ENCODE measurements around the gene RNMT.
"Not testable (repeated sequence)": the region's sequence is repeated elsewhere in the genome, so short reads cannot be mapped to it uniquely, and the experiment has no call there.

The RNMT gene

DNA sequence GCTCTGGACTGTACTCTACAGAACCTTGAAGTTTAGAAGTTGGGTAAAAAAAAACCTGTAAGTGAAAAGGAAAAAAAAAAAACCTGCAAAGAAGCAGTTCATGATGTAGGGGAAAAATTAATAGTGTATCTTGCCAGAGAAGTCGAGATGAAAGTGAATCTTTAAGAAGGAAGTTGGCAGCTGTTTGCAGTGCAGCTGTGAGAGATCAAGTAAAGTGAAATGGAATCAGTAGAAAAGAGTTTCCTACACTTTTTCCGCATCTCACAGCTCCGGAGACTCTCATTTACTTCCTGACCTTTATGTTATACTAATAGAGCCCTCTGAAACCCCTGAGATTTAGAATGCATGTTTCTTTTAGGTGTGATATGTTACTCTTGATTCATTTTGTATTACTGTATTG lies 19.2 kb downstream of the RNMT start:
- DNase-seq = no peak

DNA sequence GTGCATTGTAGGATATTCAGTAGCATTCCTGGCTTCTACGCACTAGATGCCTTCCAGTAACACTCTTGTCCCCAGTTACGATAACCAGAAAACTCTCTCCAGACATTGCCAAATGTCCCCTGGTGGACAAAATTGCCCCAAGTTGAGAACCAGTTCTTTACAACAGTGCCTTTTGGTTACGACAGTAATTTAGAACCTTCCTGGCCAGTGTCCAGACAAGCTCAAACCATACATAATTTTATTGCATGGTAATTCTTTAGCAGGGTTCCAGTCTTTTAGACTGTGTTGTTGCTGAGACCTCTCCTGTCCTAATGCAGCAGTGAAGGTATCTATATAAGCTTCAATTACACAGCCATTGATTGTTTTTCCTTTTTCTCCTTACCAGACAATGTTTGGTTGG lies 20.2 kb downstream of the RNMT start:
- DNase-seq = no peak

DNA sequence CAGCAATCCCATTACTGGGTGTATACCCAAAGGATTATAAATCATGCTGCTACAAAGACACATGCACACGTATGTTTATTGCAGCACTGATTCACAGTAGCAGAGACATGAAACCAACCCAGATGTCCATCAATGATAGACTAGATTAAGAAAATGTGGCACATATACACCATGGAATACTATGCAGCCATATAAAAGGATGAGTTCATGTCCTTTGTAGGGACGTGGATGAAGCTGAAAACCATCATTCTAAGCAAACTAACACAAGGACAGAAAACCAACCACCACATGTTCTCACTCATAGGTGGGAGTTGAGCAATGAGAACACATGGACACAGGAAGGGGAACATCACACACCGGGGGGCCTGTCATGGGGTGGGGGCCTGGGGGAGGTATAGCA lies 25.1 kb downstream of the RNMT start:
- DNase-seq = not testable (repeated sequence)

DNA sequence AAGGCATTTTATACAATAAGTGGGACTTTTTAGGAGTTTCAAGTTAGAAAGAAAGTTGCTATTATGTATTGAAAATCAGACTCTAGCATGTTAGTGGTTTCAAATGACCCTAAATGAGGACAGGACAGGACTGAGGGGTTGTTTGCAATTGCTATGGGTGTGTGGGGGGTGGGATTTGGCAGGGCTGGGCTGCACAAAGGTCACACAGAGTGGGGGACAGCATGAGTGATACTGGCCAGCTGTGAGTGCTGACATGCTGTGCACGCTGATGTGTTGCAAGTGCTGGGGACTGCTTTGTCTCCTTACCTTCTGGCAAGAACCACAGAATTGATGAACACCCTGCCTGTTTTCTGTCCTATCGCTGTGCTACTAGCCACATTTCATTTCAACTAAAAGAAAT lies 29.8 kb downstream of the RNMT start:
- DNase-seq = no peak

DNA sequence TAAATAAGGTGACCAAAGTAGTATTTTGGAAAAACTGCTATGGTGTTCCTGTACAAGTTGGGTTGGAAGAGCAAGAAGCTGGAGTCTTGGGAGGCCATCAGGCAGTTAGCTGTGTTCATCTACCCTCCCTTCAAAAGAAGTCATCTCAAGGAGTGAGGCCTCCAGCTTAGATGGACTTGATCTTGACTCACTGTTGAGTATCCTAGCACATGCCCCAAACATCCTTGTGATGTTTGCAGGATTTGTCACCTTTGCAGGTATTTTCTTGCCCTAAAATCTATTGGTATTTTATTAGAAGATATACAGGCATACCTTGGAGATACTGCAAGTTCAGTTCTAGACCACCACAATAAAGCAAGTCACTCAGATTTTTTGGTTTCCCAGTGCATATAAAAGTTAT lies 30.2 kb downstream of the RNMT start:
- DNase-seq = no peak

DNA sequence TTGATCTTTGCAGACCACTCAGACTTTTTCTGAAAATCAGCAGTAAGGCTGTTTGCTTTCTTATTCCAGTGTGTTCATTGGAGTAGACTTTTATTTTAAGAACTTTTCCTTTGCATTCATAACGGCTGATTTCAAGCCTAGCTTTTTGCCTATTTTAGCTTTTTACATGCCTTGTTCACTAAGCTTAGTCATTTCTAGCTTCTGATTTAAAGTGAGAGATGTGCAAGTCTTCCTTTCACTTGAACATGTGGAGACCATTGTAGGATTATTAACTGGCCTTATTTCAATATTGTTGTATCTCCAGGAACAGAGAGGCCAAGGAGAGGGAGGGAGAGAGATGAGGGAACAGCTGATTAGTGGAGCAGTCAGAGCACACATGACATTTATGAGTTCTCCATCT lies 32.1 kb downstream of the RNMT start:
- DNase-seq = no peak

DNA sequence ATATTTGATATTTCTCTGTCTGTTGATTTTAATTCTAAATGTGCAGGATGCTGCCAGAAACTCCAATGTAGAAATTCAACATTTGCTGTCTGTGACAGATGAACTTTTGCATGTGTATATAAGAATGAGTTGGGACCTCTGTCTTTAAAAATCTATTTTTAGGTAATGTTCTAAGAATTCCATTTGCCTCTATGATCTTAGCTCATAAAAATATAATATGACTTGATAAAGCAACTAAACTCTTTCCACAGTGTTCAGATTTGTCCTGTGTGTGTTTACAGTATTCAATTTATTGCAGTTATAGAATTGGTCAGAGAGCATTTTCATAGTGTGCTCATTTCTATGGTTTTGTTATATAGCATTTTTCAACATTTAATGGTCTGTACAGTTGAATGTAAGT lies 33.6 kb downstream of the RNMT start:
- no peak for DNase-seq

DNA sequence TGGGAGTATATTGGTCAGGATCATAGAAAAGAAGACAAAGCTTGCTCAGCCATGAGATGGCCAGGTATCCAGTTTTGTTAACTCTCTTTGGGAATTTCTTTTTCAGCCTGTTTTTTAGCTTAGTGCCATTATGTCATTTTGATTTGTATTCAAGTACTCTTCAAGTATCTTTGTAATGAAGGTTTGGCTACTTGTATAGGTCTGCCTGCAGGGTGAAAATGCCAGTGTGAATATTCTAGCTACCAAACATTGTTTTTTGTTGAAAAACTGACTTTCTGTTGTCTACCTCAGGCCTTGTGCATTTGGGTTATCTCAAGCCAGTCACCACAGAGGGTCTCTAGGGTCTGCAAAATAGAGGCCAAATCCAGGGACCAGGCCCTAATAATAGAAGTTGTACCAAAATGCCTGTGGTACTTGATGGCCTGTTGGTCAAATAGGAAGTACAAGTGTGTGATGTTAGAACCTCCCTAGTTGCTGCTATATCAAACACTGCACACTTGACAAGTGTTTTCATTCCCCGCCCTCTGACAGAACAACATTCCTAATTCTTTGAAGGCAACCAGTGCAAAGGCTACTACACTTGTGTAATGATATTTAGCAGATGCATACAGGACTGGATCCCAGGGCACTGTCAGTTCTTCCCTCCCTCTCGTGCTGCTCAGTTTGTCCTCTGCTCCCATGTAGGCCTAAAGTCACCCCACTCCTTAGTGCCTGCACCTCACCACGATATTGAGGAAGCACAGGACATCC lies 36.4 kb downstream of the RNMT start:
- no peak for DNase-seq

DNA sequence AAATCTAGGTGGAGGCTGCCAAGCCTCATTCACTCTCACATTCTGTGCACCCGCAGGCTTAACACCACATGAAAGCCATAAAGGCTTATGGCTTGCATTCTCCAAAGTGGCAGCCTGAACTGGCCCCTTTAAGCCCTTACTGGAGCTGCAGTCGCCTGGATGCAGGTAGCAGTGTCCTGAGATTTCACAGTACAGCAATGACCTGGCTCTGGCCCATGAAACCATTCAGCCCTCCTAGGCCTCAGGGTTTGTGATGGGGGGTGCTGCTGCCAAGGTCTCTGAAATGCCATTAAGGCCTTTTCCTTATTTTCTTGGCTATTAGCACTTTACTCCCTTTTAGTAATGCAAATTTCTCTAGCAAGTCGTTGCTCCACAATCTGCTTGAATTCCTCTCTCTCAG lies 48.6 kb downstream of the RNMT start:
- DNase-seq = no peak

DNA sequence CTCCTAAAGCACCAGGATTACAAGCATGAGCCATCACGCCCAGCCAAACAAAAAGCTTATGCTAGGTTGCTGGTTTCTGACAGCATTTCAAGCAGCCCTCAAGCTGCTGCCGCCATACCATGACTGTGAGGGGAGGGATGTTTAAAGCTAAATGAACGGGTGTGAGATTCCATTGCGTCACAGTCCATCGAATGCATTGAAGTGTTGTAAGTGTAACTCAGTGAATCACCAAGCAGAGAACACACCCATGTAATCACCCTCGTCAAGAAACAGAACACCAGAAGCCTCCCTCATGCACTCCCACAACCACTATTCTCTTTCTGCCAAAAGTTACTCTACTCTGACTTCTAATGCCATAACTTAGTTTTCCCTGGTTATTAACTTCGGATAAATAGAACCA lies 64.7 kb downstream of the RNMT start:
- no peak for DNase-seq

DNA sequence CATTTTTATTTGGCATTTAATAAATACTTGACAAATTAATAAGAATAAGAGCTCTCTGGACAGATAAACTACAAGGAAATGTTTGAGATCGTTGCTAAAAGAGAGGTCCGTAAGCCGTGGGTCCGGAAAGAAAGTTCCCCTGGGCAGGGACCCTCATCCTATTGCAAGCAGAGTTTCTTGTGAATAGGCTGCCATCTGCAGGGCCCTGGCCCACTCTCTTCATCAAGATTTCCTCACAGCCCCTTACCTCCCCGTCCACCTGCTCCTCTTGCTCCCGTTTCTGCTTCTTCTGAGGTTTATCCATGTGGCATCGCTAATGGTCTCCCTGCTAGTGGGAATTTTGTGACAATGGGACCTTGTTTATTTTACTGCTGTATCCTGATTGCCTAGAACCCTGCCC lies 67.3 kb downstream of the RNMT start:
- DNase-seq = no peak

DNA sequence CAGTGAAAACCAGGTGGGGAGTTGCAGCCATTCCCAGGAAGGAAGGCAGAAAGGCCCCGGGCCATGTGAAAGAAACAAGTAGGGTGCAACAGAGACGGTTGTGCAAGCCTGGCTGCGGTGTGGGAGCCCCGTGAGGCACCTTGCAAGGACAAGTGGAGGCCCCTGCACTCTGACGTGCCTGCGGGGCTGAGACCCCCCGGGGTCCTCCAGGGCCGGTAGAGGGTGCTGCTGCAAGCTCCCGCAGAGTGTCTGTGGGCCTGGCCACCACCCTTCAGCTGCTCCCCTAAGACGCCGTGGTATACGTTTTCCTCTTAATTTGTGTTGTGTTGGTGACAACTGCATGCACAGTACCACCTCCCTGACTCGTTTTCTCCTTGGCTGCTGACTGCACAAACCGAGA lies 70.0 kb downstream of the RNMT start:
- no peak for DNase-seq

DNA sequence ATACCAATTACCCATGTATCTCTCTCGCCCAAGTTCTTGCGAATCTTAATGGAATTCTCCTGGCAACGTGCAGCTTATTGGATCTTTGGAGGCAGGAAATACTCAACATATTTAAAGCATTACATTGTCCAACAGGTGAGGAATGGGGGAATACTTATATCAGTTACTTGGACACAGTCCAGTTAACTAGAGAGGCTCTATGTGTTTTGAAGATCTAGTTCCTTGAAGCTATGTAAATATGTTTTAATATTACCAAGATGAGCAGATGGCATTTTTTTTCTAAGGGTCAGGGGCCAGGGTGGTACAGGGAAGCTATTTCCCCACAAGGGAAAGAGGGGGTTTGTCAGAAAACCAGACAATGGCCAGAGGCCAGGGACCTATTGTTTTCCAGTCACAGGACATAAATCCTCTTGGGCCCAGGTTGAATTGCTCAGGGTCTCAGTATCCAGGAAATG lies 70.7 kb downstream of the RNMT start:
- no peak for DNase-seq

DNA sequence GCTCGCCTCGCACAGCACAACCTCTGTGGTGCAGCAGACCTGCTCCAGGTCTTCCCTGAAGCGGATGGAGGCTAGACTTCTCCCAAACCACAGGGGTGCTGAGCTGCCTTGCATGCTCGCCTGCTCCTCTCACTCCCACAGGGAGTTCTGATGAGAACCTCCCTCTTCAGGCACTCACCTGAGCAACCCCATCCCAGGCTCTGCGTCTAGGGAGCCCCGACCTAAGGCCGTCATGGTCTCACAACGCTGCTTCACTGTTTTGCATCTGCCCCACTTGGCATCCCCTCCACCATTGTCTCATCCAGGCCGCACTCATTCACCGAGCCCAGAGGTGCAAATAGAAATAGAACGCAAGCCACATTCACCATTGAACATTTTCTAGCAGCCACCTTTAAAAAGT lies 72.9 kb downstream of the RNMT start:
- no peak for DNase-seq

DNA sequence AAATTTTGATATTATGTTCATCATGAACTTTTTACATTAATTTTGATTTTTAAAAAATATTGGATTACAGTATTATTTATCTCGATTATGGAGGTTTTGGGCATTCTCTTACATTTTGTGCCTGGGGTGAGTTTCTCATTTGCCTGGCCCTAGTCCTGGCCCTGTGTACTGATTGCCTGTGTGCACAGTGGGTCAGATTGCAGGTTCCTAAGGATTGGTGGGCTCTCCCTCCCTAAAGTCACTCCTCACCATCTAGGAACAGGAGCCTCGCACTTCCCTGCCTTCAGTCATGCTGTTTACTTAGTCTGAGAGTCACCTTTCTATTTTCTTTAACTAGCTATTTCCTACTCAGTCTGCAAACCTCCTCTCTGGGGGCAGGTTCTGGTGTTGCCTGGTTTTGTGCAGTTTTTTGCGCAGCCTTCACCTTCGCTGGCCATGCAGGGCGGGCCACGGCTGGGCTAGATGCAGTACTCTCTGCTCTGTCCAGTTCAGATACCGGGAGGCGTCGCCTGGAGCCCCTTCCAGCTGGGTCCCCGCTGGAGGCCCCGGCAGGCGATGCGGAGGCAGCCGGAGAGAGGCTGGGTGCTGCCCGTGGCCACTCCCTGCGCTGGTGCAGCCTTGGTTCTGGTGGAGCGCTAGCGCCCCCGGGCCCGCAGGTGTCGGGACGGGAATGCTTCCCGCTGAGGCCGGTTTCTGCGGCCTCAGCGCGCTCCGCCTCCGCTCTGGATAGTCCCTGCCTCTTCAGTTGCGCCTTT lies 74.2 kb downstream of the RNMT start:
- DNase-seq = peak; percentile 18

DNA sequence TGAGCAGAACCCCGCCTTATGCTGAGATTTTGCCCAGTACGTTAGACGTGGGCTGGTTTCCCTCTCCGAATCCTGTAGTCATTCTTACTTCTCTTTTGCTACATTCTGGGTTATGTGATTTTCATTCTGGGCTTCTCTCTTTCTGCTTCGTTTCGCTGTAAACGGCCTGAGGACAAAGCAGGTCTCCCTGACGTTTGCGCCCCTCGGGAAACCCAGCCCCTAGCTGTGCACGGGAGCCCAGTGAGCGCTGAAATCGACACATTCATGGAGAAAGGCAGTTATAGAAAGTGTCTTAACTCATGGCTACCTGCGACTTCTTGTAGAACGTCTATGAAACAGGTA lies 74.8 kb downstream of the RNMT start:
- no peak for DNase-seq

DNA sequence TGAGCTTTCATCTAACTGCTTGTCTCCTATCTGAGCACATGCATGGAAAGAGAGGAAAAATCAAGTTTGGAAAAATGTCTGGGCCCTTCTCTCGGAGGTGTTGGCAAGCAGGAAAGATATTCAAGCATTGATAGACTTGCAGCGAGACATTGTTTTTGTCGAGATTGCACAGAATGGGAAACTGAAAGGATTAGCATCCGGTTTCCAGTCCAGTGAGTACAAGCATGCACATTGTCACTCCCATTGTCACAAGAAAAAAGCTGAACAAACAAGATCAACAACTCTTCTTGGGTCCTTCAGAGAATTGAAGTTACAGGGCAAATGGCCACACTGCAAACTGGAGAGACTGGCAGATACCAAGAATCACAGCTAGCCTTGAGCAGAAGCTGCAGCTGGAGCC lies 77.8 kb downstream of the RNMT start:
- no peak for DNase-seq

DNA sequence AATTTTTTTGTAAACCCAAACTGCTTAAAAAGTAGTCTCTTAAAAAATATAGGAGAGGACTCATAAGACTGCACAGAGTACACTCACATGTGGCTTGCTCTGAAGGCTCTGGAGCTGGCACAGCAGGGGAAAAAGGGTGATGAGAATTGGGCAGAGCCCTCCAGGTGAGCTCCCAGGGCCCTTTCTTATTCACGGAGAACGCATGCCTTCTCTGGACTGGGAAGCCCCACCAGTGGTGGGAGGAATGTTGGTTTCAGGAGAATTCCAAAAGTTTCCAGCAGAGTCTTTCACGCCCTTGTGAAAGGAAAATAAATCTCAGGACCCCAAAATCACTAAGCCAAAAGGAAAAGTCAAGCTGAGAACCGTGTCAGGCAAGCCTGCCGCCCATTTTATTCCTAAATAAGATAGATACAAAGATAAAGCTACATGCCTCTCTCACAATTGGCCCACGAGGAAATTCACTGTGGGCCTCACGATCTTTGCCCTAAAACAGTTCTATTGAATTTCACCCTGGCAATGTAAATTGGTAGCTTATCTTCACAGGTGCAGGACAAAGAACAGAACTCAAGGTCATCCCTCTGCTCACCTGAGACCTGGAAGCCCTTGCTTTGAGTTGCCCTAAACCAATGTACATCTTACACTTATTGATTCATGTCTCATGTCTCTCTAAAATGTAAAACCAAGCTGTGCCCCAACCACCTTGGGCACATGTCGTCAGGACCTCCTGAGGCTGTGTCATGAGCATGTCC lies 82.0 kb downstream of the RNMT start:
- no peak for DNase-seq

DNA sequence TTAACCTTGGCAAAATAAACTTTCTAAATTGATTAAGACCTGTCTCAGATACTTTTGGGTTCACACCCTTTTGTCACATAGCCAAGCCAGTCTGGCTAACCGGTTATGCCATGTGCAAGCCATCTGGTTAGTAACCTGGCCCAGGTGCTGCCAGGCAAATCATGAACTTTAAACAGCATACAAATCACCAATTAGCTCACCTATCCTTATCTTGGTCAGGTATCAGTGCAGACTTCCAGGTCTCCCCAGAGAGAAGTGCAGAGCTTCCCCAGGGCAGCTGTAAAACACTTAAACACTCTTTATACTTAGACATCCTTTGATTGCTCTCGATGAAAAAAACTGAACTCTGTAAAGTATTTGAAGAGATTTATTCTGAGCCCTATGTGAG lies 82.6 kb downstream of the RNMT start:
- no peak for DNase-seq

DNA sequence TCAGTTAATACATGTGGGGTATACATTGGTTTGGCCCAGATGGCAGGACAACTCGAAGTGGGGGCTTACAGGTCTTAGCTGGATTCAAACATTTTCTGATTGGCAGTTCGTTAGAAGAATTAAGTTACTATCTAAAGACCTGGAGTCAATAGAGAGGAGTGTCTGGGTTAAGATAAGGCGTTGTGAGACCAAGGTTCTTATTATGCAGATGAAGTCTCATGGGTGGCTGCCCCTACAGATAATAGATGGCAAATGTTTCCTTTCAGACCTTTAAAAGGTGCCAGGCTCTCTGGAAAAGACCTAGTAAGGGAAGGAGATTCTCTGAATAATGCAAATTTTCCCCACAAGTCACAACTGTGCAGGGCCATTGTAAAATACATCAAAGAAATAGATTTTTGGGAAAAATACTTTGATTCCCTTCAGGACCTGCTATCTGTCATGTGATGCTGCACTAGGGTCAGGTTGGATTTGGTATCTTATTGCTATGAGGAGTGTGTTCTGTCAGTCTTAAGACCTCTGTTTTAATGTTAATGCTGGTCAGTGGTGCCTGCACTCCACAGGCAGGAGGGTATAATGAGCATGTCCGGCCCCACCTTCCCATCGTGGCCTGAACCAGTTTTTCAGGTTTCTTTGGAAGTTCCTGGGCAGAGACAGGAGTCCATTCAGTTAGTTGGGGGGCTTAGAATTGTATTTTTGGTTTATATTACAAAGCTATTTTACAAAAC lies 83.2 kb downstream of the RNMT start:
- no peak for DNase-seq

DNA sequence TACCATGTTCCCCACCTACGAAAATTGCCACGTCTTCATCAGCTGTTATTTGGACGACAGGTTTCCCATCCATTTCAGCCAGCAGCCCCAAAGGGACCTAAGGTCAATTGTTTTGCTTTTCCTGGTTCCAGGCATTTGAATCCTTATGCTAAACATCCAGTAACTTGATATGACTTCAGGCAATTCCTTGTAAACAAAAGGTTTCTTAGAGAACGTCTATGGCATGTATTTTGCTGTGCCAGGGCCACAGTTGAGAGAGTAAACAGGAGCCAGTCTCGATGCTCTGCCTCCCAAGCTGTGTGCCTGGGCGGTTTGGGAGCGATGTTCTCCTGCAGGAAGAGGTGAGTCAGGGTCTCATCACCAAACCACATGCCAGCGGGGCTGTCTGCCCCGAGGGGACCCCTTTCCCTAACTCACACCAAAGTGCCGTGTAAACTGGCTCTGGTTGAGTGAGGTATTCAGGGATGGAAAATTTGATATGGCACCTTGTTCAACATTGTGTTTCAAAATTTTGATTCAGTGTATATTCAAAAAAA lies 84.5 kb downstream of the RNMT start:
- no peak for DNase-seq

DNA sequence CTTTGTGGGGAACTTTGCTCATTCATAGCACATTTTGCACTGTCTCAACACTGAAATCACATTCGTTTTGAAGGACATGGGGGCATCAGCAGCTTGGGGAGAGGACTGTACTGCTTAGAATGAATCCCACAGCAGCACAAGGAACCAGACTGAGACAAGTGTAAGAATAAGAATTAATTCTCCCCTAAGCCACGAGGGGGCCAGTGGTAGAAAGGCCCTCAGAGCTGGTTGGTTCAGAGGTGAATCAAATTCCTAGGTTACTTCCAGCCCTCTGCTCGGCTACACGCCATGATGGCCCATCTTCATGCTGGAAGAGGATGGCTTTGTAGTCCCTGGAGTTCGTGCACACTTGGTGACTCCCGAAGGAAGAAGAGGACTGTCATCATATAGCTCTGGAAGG lies 85.5 kb downstream of the RNMT start:
- DNase-seq = no peak

DNA sequence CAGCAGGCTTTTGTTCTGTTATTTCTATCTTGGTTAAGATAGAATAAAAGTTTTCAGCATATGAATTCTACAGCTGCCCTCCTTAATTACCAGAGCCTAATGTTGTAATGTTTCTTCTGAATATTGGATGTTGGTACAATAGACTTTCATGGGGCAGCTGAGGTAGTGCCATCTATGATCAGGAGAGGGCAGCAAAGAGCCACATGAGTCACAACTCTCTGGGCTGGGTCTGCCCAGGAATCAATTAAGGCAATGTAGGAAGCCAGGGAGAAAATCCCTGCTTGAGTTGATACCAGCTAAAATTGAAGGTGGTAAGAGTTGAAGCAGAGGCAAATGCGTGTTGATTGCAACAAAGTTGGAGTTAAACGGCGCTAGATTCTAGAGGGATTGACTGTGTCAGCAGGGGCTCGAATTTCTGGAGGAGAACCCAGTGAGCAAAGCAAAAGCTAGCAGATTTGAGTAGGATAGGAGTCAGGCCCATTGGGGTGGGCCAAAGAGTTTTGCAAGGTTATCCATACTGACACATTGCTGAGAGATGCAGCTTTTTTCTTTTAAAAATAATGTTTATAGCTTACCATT lies 86.9 kb downstream of the RNMT start:
- peak; percentile 22 for DNase-seq

All from activated effector memory CD4-positive, alpha-beta T cell treated with Interleukin-2 at 50 U/mL for 16 hours (primary cell).